HG03045 (cell line): ENCODE results near the gene CDC14B.
A peak's percentile ranks its signal among the peaks of the same experiment; 100 is the strongest.

ENCODE experiments used
- ATAC-seq: cut with Tn5 transposase; IDR thresholded peaks from one replicate; pipeline ENCODE4 v1.9.1; 2021; ENCODE audit warnings: mild to moderate bottlenecking, moderate library complexity; ENCODE audit not compliant: unreplicated experiment

Gene CDC14B

DNA sequence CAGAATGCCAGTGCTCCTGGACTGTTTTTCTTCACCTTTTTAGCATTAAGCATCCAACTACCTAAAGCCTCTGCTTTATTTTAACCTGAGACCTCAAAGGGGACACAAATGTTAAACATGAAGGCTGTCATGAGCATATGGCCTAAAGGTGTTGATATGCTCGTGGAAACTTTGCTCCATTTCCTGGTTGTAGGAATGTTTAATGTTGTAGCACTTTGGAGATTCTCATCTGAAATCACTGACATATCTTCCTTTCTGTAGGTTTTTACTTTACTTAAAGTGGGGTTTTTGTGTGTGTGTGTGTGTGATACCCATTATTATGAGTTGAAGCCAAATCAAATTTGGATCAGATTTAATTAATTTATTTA is 132.6 kb downstream of the CDC14B start:
- no peak for ATAC-seq

DNA sequence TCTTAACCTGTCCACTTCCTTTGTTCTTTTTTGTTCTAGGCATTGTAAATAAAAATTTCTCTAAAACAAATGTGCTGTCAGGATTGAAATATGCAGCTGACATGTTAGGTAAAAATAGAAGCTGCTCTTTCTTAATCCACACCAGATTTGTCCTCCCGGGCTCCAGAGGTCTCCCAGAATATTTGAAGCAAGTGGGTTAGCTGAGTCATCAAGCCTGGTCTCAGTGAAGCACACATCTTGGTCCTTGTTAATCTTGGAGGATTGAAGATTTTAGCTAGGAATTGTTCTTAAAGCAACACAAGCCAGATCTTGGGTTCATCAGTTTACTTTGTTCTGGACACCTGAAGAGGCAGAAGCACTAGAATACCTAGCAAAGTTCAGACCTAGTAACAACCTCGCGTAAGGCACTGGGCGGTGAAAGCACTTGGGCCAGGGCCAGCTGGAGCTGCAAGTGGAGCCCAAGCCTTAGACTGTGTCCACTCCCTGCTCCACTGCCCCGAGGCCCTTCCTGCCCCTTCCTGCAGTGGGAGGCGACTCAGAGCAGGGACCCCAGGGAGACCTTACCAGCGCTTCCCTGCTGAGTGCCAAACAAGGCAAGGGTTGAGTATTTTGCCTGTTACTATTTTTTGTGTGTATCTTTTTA is 133.1 kb downstream of the CDC14B start:
- no peak for ATAC-seq

DNA sequence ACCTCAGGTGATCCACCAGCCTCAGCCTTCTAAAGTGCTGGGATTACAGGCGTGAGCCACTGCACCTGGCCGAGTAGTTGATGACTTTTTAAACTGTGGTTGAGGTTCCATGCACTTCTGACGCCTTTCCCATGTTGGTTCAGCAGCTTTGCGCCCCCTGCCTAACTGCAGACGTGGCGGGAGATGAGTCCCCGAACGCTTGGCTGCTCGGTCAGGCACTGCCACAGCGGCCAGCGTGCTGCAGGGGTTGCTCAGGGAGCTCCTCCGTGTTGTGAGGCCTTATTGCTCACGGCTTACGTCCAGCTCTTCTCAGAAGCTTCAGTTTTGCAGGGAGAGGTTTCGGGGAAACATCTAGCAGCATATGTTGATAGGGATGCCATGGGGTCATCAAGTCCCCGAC is 134.4 kb downstream of the CDC14B start:
- ATAC-seq = no peak

DNA sequence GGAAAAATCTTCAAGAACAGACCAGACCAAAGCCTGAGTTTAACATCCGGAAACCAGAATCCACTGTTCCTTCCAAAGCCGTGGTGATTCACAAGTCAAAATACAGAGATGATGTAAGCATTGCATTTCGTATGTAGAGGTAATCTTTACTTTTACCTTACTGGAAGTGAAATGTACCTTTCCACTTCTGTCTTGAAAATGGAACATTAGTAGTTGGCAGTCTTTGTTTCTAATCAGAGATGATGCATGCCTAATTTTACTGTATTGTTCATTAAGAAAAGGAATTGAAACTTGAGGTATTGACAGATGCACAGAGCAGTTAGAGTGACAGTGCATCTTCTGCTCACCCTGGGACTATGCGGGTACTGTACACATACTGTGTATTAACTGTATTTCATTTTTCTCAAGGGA is 135.1 kb downstream of the CDC14B start:
- ATAC-seq = peak; percentile 88

DNA sequence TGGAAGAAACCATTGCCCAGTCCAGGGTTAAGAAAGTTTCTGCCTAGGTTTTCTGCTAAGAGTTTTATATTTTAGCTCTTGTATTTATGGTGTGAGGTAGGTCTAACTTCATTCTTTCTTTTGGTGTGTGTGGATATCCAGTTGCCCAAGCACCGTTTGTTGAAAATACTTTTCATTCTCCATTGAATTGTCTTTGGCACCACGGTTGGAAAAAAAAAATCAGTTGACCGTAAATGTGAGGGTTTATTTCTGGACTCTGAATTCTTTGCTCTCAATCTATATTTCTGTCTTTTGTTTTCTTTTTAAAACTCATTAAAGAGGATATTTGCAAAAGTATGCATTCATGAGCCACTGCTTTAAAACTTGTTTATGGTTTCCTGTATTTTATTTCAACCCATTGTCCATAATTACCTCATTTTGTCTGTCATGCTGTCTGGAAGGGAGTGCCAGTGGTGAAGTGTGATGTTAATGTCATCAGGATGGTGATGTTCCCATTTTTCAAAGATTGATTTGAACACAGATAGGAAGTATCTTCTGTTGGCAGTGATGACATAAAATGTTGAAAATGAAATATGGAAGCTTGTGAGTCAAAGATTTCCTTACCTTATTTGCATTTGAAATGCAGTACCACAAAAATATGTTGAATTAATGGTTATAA is 135.8 kb downstream of the CDC14B start:
- ATAC-seq = no peak

DNA sequence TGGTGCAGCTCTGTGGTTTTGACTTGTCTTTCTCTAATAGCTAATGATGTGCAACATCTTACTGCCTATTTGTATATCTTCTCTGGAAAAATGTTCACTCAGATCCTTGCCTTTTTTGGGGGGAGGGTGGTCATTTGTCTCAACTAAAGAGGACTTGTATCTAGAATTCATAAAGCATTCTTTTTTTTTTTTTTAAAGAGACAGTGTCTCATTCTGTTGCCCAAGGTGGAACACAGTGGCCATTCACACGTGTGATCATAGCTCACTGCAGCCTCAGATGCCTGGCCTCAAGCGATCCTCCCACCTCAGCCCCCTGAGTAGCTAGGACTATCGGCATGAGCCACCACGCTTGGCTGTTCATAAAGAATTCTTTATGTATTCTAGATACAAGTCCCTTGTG is 136.4 kb downstream of the CDC14B start:
- no peak for ATAC-seq

DNA sequence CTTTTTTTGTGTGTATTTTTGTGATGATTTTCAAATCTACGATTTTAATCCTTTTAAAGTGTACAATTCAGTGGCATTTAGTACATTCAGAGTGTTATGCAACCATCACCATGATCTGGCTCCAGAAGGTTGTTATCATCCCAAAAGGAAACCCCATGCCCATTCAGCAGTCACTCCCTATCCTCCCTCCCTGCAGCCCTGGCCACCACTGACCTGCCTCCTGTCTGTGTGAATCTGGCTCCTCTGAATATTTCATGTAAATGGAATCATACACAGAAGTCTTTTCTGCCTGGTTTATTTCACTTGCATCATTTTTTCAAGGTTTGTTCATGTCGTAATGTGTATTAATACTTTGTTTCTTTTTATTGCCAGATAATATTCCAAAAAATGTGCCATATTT is 137.2 kb downstream of the CDC14B start:
- ATAC-seq = no peak

DNA sequence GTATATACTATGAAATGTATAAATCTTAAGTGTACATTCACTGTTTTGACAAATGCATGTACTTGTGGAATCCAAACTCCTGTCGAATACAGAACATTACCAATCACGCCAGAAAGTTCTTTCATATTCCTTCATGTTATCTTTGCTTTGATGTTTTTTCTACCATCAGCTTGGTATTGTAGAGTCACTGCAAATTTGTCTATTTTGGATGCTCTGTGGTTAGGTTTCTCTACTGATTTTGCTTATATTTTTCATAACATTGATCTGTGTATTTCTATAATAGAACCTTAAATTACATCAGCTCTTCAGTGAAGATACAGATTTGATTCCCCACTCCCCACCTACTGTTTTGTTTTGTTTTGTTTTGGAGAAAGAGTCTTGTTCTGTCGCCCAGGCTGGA is 138.9 kb downstream of the CDC14B start:
- no peak for ATAC-seq

DNA sequence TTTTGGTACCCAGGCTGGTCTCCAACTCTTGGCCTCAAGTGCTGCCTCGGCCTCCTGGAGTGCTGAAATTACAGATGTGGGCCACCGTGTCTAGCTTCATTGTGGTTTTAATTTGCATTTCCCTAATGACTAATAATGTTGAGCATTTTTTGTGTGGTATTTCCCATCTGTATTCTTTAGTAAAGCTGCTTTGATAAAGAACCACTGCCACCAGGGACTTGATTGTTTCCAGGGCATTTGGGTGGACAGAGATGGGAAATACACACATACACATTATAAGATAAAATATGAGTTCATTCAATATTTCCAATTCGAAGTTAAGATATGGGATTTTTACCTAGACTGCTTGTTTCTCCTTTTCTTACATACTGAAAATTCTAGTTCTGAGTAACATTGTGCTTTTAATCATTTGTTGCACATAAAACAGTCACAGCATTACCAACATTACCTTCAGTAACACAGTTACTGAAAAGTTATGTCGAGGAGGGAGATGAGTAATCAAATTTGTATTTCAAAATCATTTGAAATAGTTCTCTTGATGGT is 140.7 kb downstream of the CDC14B start:
- peak; percentile 78 for ATAC-seq

DNA sequence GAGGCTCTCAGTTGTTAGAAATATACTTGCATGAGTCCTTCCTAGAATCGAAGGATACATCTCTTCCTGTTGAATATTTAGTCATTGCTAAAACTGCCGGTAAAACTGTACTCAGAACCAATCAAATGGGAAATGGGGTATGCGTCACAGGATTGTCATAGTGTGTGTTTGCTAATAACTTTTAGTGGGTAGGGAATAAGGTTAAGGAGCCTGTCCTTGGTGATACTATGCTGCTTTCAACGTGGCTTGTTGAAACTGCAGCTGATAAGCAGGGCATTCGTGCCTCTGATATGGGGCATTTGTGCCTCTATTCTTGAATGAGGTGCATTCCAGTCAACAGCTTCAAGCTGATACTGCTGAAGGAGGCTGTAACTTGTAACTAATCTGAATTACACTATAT is 143.1 kb downstream of the CDC14B start:
- no peak for ATAC-seq

DNA sequence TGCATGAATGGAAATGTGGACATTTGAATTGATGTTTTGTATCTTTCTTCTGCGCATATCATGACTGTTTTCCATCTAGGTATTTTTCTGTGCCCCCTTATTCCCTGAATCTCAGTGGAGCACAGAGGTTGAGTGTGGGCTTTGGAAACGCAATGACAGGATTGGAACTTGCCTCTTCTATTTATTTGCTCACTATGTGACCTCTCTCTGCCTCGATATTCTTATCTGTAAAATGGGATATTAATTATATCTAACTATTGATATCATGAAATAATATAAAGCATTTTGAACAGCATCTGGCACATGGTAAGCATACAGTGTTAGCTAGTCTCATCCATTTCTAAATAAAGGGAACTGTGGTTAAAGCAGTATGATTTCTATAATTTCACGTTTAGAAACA is 143.6 kb downstream of the CDC14B start:
- no peak for ATAC-seq

DNA sequence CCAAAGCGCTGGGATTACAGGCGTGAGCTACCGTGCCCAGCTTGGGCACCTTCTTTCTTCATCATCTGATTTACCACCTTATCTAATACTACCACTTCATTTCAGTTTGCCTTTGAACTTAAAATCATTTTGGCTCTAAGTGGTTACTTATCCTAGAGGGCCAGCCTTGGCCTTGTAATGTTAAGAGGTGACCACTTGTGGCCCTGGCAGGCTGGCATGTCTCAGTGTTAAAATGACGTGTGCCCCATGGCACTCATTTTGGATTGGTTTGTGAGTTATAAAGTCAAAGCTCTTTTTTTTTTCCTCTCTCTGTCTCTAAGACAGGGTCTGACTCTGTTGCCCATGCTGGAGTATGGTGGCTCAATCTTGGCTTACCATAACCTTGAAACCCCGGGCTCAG is 151.9 kb downstream of the CDC14B start:
- no peak for ATAC-seq

DNA sequence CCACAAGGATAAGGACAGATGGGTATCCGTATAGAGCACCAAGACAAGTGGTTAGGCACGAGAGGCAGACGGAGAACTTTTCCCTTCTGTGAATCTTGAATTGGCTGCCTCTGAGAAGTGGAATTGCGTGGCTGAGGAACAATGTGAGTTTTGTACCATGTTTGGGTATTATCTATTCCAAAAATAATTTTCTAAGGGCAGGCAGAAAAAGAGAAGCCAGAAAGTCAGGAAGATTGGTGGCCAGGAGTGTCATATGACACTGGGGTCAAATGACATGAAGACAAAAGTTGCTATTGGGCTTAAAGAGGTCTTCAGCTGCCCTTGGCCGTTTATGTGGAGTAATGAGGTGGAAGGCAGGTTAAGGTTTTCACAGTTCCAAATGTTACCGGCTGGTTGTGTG is 155.2 kb downstream of the CDC14B start:
- no peak for ATAC-seq

DNA sequence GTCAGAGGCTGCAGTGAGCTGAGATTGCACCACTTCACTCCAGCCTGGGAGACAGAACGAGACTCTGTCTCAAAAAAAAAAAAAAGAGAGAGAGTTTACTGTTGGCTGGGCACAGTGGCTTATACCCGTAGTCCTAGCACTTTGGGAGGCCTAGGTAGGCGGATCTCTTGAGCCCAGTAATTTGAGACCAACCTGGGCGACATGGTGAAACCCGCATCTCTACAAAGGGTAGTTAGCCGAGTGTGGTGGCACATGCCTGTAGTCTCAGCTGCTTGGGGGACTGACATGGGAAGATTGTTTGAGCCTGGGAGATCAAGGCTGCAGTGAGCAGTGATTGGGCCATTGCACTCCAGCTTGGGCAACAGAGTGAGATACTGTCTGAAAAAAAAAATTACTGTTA is 157.1 kb downstream of the CDC14B start:
- no peak for ATAC-seq

DNA sequence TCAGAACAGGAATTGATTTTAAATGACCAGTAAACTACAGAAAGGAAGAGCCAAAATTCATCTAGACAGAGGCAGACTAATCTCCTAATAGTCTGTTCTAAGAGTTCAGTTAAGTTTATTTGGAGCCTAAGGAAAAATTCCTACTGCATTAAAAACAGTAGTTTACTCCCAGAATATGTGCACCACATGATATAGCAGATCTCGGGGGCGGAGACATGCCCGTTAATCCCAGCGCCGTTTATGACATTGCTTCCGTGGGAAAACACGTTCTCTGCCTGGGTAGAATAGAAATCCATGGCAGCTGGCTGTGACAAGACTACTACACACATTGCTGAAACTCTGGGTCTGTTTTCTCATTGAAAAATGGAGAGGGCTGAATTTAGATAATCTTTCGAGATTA is 158.3 kb downstream of the CDC14B start:
- no peak for ATAC-seq

DNA sequence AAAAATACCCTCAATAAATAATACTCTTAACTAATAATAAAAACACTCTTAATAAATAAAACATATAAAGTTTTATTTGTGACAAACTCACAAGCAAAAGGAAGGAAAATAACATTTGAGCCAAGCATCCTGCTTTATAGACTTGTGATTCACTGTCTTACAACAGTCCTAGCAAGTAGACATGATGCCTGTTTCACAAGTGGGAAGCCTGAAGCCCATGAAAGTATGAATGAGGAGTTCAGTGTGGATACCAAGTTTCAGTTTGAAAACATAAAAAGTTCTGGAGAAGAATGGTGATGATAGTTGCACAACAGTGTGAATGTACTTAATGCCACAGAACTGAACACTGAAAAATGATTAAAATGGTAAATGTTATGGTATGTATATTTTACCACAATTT is 158.8 kb downstream of the CDC14B start:
- ATAC-seq = no peak

DNA sequence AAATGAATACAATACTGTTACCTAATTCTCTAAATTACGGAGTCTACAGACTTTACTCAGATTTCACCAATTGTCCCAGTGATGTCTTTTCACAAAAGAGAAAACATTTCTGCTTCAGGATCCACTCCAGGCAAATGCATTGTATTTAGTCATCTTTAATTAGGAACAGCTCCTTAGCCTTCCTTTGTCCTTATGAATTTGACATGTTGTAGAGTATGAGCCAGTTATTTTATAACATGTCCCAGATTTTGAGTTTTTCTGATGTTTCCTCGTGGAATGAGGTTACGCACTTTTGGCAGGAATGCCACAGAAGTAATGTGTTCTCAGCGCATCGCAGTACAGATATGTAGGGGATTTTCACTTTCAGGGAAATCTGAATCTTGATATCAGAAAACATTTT is 159.2 kb downstream of the CDC14B start:
- ATAC-seq = no peak

DNA sequence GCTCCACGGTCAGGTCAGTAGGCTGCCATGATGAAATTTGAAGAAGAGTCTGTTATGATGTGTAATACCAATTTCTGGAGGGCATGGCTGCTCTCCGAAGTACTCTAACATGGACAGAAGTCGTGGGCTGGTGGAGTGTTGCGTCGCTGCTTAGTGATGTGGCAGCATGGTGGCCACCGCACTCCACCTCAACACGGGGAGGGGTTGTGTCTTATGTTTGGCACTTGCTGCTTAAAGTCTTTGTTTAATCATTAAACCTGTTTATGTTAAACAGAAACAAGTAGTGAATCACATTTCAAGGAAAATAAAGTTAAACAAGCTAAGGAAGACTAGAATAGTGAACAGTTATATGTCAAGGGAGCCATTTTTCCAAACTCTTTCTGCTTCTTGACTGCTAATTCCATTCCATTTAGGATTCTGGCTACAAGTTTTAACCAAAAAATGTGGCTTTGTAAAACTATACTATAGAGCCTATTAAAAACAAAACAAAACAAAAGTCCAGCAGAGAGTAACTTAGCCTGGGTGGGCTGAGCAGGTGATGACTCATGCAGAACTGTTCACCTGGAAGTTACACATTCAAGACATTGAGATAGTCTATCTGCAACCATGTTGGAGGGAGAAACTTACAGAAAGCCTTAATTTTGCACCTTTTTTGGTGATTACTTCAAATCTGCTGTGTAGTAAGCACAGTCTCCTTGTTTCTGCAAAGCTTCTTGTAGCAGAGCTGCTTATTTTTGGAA is 160.2 kb downstream of the CDC14B start:
- no peak for ATAC-seq

DNA sequence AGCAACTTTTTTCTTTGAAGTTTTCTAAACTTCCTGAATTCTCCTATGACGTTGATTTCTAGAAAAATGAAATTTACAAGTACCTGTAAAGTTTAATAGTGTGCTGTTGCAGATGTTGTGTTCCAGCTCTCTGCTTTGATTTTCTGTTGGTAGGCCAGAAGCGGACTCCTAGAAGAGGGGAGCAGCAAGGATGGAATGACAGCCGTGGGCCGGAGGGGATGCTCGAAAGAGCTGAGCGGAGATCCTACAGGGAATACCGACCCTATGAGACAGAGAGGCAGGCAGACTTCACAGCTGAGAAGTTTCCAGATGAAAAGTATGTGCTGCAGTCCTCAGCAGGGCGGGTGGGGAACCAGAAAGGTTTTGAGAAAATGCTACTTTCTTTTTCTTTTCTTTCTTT is 161.4 kb downstream of the CDC14B start:
- ATAC-seq = no peak

DNA sequence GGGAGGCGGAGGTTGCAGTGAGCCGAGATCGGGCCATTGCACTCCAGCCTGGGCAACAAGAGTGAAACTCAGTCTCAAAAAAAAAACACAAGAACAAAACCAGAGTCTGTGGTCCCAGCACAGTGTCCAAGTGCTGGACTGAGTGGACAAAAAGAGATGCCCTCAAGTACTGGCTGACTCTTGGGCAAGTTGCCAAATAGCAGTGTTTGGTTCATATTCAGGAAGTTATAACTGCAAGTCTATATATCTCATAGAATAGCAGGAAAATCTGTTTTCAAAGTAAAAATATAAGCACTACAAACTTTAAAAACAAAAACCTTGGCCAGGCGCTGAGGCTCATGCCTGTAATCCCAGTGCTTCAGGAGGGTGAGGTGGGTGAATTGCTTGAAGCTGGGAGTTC is 162.4 kb downstream of the CDC14B start:
- no peak for ATAC-seq

DNA sequence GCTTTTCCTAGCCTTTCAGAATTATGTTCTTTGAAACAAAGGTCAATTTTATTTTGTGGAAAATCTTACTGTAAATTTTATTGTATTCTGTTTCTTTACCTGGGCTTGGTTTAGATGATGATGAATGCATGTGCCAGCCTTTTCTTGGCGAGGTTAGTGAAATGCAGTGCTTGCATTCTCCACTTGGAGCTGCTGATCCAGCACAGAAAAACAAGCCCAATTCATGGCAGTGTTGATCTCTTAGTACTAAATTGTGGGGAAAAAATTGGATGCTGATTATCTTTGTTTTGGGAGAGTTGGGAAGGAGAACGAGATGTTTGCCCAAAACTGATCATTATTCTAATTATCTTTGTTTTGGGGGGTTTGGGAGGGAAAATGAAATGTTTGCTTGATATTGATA is 166.0 kb downstream of the CDC14B start:
- ATAC-seq = no peak
